Measurements from ENCODE around the gene PARVA. TPM values are rescaled to one million over a fixed set of nuclear protein-coding genes. Genes with fewer than 3 reads are reported as not detected.
A peak's percentile ranks its signal among the peaks of the same experiment; 100 is the strongest.

Gene PARVA
- total and polyA plus RNA-seq, 2 of the 8 experiments (the other 6 are each of a cell fraction or from before 2014, with no cell fraction given), result 3.1 to 13.5 TPM

DNA sequence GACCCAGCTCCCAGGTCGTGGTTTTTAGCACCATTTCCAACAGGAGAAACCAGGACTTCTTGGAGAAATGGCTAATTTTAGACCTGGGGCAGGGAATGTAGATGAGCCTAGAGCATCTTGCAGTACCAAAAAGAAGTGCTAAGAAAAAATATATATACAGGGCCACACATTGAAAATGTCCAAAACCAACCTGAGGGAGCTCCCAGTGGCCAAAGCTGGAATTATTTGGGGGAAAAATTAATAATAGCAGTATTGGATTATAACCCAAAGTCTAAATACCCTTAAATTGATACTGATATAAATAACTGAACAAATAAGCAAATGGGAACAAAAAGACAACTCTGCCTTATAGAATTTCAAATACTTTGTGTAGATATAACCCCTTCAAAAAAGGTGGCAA lies 108.0 kb downstream of the PARVA start (continued):
- TF ChIP-seq, protein P1, sequence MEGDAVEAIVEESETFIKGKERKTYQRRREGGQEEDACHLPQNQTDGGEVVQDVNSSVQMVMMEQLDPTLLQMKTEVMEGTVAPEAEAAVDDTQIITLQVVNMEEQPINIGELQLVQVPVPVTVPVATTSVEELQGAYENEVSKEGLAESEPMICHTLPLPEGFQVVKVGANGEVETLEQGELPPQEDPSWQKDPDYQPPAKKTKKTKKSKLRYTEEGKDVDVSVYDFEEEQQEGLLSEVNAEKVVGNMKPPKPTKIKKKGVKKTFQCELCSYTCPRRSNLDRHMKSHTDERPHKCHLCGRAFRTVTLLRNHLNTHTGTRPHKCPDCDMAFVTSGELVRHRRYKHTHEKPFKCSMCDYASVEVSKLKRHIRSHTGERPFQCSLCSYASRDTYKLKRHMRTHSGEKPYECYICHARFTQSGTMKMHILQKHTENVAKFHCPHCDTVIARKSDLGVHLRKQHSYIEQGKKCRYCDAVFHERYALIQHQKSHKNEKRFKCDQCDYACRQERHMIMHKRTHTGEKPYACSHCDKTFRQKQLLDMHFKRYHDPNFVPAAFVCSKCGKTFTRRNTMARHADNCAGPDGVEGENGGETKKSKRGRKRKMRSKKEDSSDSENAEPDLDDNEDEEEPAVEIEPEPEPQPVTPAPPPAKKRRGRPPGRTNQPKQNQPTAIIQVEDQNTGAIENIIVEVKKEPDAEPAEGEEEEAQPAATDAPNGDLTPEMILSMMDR (IDR thresholded peaks at IDR 0.05; ENCODE audit: control extremely low read depth in 1 of 3, insufficient read depth in 1 of 3, low read depth in 1 of 3, low read length in 3 of 3), result peak in 2 of 3 experiments; percentile 28 to 30; a peak in 2 of 4 replicates
- no peak for TF ChIP-seq RFX5 (IDR thresholded peaks at IDR 0.05; ENCODE audit: borderline replicate concordance, low read depth, low read length)
- no peak for TF ChIP-seq KDM4A (IDR thresholded peaks at IDR 0.05; ENCODE audit: low read depth, low read length, severe bottlenecking)
- TF ChIP-seq MAFK (IDR thresholded peaks at IDR 0.05; ENCODE audit: low read depth, low read length), result no peak

Measured in H1 (cell line).